CD4-positive, CD25-positive, alpha-beta regulatory T cell (primary cell): ENCODE data around the gene SDHA. TPM values are rescaled to one million over a fixed set of nuclear protein-coding genes. Genes with fewer than 3 reads are reported as not detected.

Source experiments
- ATAC-seq, 2 donors: fragments of 150-1000 bp; cut with Tn5 transposase; one replicate each; pipeline ENCODE4 v1.10.0; 2021; ENCODE audit warnings: low read depth in 2 of 2, moderate number of reproducible peaks in 2 of 2, moderate library complexity in 1 of 2
- DNase-seq, 3 donors: peaks; one replicate each; pipeline versions ENCODE4 v3.0.0 to v3.0.0-alpha.2; 2012 to 2022; ENCODE audit warnings: mixed read lengths in 1 of 3
- H3K27ac ChIP-seq: one replicate; pipeline ENCODE4 v1.7.0; 2013; ENCODE audit warnings: mild to moderate bottlenecking, low read length; ENCODE audit not compliant: insufficient read depth, poor library complexity, severe bottlenecking
- H3K27me3 ChIP-seq: one replicate; pipeline ENCODE4 v1.7.0; 2013; ENCODE audit warnings: low read length; ENCODE audit not compliant: control insufficient read depth, insufficient read depth
- H3K36me3 ChIP-seq: one replicate; pipeline ENCODE4 v1.7.0; 2013; ENCODE audit warnings: mild to moderate bottlenecking, low read length, moderate library complexity; ENCODE audit not compliant: control insufficient read depth, insufficient read depth
- H3K4me1 ChIP-seq: 2 replicates; pipeline ENCODE4 v1.7.0; 2013; ENCODE audit warnings: mild to moderate bottlenecking, low read length; ENCODE audit not compliant: insufficient read depth, control insufficient read depth, poor library complexity, severe bottlenecking
- H3K4me3 ChIP-seq: one replicate; pipeline ENCODE4 v1.7.0; 2013; ENCODE audit warnings: low read depth, mild to moderate bottlenecking, low read length, moderate library complexity
- H3K9me3 ChIP-seq, 2 experiments: 1 replicate in 1 of 2; 2 replicates in 1 of 2; pipeline ENCODE4 v1.7.0; 2013; ENCODE audit warnings: low read length in 2 of 2, mild to moderate bottlenecking in 1 of 2, moderate library complexity in 1 of 2; ENCODE audit not compliant: control insufficient read depth in 2 of 2
- H3K27ac Mint-ChIP-seq, 3 donors: one replicate each; pipeline ENCODE4 v1.8.0; 2020 to 2022; ENCODE audit warnings: mild to moderate bottlenecking in 3 of 3, mixed read lengths in 3 of 3, moderate library complexity in 2 of 3
- H3K27me3 Mint-ChIP-seq: one replicate; pipeline ENCODE4 v1.8.0; 2022; ENCODE audit warnings: mild to moderate bottlenecking, mixed read lengths
- H3K36me3 Mint-ChIP-seq: one replicate; pipeline ENCODE4 v1.8.0; 2020; ENCODE audit warnings: mixed read lengths
- H3K4me1 Mint-ChIP-seq, 4 donors: one replicate each; pipeline ENCODE4 v1.8.0; 2020 to 2022; ENCODE audit warnings: mixed read lengths in 4 of 4, mild to moderate bottlenecking in 1 of 4
- H3K4me3 Mint-ChIP-seq, 4 donors: one replicate each; pipeline ENCODE4 v1.8.0; 2020 to 2022; ENCODE audit warnings: mild to moderate bottlenecking in 4 of 4, mixed read lengths in 4 of 4, moderate library complexity in 3 of 4
- H3K9me3 Mint-ChIP-seq, 7 donors: one replicate each; pipeline ENCODE4 v1.8.0; 2020 to 2022; ENCODE audit warnings: mixed read lengths in 7 of 7, mild to moderate bottlenecking in 3 of 7, moderate library complexity in 2 of 7
- polyA plus RNA-seq, 4 donors: library from polyadenylated mRNA; unstranded; fragments of 300-500 nt; fragmentation: Illumina TruSeq; gene quantifications; one replicate each; pipeline ENCODE4 v1.2.3, GENCODE V29; 2021
- total RNA-seq: library from RNA; stranded (reverse); gene quantifications from one replicate; pipeline ENCODE4 v1.2.3, GENCODE V29; 2022

The SDHA gene
- total and polyA plus RNA-seq, 5 donors from 2014 or later, result 211 to 290 (median 235) TPM

DNA sequence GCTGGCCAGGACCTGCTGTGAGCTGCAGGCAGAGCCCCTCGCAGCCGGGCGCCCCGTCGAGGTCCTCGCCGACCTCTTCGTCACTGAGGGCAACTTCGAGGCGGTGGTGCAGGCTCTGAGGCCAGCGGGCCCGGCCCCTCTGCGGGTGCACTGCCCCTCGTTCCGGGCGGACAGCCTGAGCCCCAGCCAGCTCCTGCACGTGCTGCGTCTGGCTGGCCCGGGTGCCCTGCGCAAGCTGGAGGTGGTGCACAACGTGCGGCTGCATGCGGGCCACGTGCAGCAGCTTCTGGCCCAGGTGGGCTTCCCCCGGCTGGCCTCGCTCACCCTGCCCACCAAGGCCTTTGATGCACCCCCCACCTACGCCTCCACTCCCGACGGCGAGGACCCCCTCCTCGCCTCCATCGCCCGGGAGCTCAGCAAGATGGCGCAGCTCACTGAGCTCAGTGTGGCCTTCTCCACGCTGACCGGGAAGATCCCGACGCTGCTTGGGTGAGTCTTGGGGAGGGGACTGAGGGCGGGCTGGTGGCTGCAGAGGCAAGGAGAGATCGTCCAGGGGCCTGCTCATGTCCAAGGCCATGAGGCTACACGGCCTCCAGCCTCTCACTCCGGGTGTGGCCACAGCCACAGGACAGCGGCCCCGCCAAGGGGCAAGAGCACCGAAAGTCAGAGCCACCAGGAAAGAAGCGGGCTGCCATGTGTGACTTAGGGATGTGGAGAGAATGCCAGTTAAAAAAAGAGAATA lies 26.0 kb upstream of the SDHA start:
- H3K27ac ChIP-seq, result no peak overlapping the region
- no peak for ATAC-seq
- peaks cover 9% of the 10 kb centered on the region for H3K4me1 ChIP-seq
- no peaks in the 10 kb centered on the region for H3K27me3 Mint-ChIP-seq
- no peak overlapping the region for H3K4me3 Mint-ChIP-seq
- no peaks in the 10 kb centered on the region for H3K9me3 ChIP-seq
- H3K27ac Mint-ChIP-seq, result no peak overlapping the region
- H3K36me3 ChIP-seq, result no peaks in the 10 kb centered on the region
- no peak overlapping the region for H3K4me3 ChIP-seq
- no peaks in the 10 kb centered on the region for H3K9me3 Mint-ChIP-seq
- peaks cover 0 to 8% (median 5%) of the 10 kb centered on the region in 4 donors for H3K4me1 Mint-ChIP-seq
- no peaks in the 10 kb centered on the region for H3K27me3 ChIP-seq
- DNase-seq, result no peak
- no peaks in the 10 kb centered on the region for H3K36me3 Mint-ChIP-seq

DNA sequence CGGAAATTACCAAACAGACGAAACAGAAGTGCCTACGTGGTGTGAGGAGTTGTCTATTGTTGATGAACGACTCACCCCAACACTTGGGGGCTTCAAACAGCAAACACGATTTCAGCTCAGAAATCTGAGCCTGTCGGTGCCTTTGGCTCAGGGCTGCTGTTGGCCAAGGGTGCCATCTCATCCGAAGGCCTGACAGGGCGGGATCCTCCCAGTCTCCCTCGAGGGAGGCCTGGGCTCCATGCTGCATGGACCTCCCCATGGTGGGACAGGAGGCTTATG lies 25.5 kb upstream of the SDHA start:
- no peaks in the 10 kb centered on the region for H3K27me3 ChIP-seq
- peaks cover 9% of the 10 kb centered on the region for H3K4me1 ChIP-seq
- H3K4me3 Mint-ChIP-seq, result no peak overlapping the region
- no peak overlapping the region for H3K27ac ChIP-seq
- H3K36me3 ChIP-seq, result no peaks in the 10 kb centered on the region
- H3K9me3 Mint-ChIP-seq, result no peaks in the 10 kb centered on the region
- peaks cover 0 to 8% (median 5%) of the 10 kb centered on the region in 4 donors for H3K4me1 Mint-ChIP-seq
- no peak overlapping the region for H3K4me3 ChIP-seq
- no peaks in the 10 kb centered on the region for H3K9me3 ChIP-seq
- ATAC-seq (no peak), DNase-seq (no peak)
- no peaks in the 10 kb centered on the region for H3K27me3 Mint-ChIP-seq
- no peaks in the 10 kb centered on the region for H3K36me3 Mint-ChIP-seq
- no peak overlapping the region for H3K27ac Mint-ChIP-seq

DNA sequence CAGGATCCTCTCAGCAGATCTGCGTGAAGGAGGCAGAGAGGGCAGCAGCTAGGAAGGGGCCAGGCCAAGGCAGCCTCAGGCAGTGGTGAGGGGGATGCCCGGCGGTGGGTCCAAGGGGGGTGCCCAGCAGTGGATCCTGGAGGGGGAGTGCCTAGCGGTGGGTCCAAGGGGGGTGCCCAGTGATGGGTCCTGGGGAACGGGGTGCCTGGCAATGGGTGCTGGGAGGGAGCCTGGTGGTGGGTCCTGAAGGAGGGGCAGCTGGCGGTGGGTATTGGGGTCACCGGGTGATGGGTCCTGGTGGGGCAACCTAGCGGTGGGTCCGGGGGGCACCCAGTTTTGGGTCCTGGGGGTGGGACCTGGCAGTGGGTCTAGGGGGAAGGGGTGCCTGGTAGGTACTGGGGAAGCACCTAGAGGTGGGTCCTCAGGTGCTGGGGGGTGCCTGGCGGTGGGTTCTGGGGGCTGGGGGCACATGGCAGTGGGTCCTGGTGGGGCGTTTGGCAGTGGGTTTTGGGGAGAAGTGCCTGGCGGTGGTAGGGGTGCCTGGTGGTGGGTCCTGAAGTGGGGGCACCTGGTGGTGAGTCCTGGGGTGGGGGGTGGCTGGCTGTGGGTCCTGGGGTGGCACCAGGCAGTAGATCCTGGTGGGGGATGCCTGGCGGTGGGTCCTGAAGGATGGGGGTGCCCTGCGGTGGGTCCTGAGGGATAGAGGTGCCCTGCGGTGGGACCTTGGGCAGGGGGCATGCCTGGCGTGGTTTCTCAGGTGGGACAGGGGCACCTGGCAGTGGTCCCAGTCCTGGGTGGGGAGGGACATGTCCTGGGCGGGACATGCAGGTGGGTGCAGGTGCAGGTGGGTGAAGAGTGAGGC lies 24.9 kb upstream of the SDHA start:
- Histone ChIP-seq H3K27me3 (no peaks in the 10 kb centered on the region), H3K4me3 (no peak overlapping the region), H3K9me3 (no peaks in the 10 kb centered on the region), H3K27ac (no peak overlapping the region), H3K4me1 (peaks cover 7% of the 10 kb centered on the region), H3K36me3 (no peaks in the 10 kb centered on the region)
- peaks cover 0 to 8% (median 5%) of the 10 kb centered on the region in 4 donors for H3K4me1 Mint-ChIP-seq
- H3K27me3 Mint-ChIP-seq, result no peaks in the 10 kb centered on the region
- no peaks in the 10 kb centered on the region for H3K36me3 Mint-ChIP-seq
- no peak overlapping the region for H3K4me3 Mint-ChIP-seq
- no peak for DNase-seq
- no peaks in the 10 kb centered on the region for H3K9me3 Mint-ChIP-seq
- no peak for ATAC-seq
- H3K27ac Mint-ChIP-seq, result no peak overlapping the region

DNA sequence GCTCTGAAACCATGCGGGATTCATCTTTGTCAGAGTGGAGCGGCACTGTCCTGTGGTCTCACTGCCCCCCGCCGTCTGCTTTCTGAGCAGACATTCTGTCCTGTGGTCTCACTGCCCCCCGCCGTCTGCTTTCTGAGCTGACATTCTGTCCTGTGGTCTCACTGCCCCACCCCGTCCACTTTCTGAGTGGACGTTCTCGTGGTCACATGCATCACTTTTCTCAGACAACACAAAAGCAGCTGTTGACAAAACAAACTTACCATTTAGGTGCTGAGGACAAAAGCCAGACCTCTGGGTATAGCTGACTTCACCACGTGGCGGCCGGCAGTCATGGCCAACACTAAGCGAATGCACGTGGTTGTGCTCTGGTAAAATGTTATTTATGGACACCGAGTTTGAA lies 24.0 kb upstream of the SDHA start:
- H3K36me3 Mint-ChIP-seq, result no peaks in the 10 kb centered on the region
- Histone ChIP-seq H3K27ac (no peak overlapping the region), H3K36me3 (no peaks in the 10 kb centered on the region), H3K27me3 (no peaks in the 10 kb centered on the region), H3K4me1 (no peaks in the 10 kb centered on the region), H3K4me3 (no peak overlapping the region), H3K9me3 (no peaks in the 10 kb centered on the region)
- H3K4me1 Mint-ChIP-seq, result no peaks in the 10 kb centered on the region
- no peak for ATAC-seq
- H3K27me3 Mint-ChIP-seq, result no peaks in the 10 kb centered on the region
- DNase-seq, result no peak
- H3K4me3 Mint-ChIP-seq, result no peak overlapping the region
- H3K27ac Mint-ChIP-seq, result no peak overlapping the region
- no peaks in the 10 kb centered on the region for H3K9me3 Mint-ChIP-seq

DNA sequence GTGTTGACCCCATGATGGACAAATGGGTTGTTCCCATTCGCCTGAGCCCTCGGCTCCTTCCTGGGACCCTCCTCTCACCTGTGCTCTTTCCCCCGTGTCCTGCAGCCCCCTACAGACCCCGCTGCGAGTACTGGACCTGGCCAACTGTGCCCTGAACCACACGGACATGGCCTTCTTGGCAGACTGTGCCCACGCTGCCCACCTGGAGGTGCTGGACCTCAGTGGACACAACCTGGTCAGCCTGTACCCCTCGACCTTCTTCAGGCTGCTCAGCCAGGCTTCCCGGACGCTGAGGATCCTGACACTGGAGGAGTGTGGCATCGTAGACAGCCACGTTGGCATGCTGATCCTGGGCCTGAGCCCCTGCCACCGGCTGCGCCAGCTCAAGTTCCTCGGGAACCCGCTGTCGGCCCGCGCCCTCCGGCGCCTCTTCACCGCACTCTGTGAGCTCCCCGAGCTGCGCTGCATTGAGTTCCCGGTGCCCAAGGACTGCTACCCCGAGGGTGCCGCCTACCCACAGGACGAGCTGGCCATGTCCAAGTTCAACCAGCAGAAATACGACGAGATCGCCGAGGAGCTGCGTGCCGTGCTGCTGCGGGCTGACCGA lies 23.4 kb upstream of the SDHA start:
- H3K27ac ChIP-seq, result no peak overlapping the region
- no peaks in the 10 kb centered on the region for H3K27me3 Mint-ChIP-seq
- no peak overlapping the region for H3K4me3 ChIP-seq
- H3K4me1 Mint-ChIP-seq, result no peaks in the 10 kb centered on the region
- H3K4me1 ChIP-seq, result no peaks in the 10 kb centered on the region
- DNase-seq (no peak), ATAC-seq (no peak)
- H3K36me3 ChIP-seq, result no peaks in the 10 kb centered on the region
- no peaks in the 10 kb centered on the region for H3K27me3 ChIP-seq
- H3K4me3 Mint-ChIP-seq, result no peak overlapping the region
- no peak overlapping the region for H3K27ac Mint-ChIP-seq
- H3K9me3 Mint-ChIP-seq, result no peaks in the 10 kb centered on the region
- no peaks in the 10 kb centered on the region for H3K36me3 Mint-ChIP-seq
- no peaks in the 10 kb centered on the region for H3K9me3 ChIP-seq

DNA sequence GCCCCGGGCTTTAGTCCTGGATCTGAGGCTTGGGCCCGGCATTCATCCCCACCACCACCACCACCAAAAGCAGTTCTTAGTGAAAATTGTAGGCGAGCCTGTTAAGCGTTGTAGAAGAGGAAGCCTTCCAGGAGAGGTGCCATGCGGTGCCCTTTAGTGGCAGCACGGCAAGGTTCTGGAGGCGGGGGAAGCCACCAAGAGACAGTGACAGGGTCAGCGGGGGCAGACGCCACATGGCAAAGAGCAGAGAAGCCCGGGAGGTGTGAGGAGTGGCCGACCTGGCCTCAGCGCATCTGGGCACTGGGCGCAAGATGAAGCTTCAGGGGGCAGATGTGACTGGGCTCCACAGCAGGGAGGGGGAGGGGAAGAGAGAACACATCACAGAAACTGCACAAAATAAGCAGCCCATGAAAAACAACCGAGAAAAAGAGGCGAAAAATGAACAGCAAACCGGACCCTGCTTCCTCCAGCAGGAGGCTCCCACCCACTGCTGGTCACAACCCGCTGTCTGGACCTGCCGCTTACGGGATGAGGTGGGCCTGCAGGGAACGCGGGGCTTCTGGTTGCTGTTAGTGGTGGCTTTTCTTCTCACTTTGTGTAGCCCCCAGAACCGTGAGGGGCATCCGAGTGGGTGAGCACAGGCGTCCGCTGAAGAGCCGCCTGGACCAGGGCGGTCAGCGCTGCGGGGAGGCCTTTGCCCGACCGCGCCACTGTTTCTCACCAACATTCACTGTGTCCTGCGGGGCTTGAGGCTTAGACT lies 22.5 kb upstream of the SDHA start:
- no peaks in the 10 kb centered on the region for H3K4me1 ChIP-seq
- Mint-ChIP-seq H3K4me1 (no peaks in the 10 kb centered on the region), H3K9me3 (no peaks in the 10 kb centered on the region), H3K27ac (no peak overlapping the region), H3K4me3 (no peak overlapping the region), H3K36me3 (no peaks in the 10 kb centered on the region), H3K27me3 (no peaks in the 10 kb centered on the region)
- no peak overlapping the region for H3K4me3 ChIP-seq
- H3K27ac ChIP-seq, result no peak overlapping the region
- DNase-seq (no peak), ATAC-seq (no peak)
- H3K27me3 ChIP-seq, result no peaks in the 10 kb centered on the region
- no peaks in the 10 kb centered on the region for H3K36me3 ChIP-seq
- no peaks in the 10 kb centered on the region for H3K9me3 ChIP-seq

DNA sequence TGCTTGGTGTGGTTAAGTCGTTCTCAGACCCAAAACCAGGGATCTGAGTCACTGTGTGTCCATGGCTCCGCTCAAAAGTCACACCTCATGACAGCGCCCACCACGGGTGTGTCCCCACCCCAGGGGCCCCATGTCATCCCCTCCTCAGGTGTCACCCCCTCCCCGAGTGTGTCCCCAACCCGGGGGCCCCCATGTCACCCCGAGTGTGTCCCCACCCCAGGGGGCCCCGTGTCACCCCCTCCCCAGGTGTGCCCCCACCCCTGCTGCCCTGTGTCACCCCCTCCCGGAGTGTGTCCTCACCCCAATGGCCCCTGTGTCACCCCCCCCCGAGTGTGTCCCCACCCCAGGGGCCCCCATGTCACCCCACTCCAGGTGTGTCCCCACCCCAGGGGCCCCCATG lies 21.8 kb upstream of the SDHA start:
- DNase-seq (no peak), ATAC-seq (no peak)
- Mint-ChIP-seq H3K27ac (no peak overlapping the region), H3K36me3 (no peaks in the 10 kb centered on the region), H3K4me3 (no peak overlapping the region), H3K9me3 (no peaks in the 10 kb centered on the region), H3K27me3 (no peaks in the 10 kb centered on the region), H3K4me1 (peaks cover 0 to 3% (median 1%) of the 10 kb centered on the region in 4 donors)
- no peaks in the 10 kb centered on the region for H3K27me3 ChIP-seq
- no peak overlapping the region for H3K4me3 ChIP-seq
- H3K36me3 ChIP-seq, result no peaks in the 10 kb centered on the region
- H3K27ac ChIP-seq, result no peak overlapping the region
- no peaks in the 10 kb centered on the region for H3K9me3 ChIP-seq
- H3K4me1 ChIP-seq, result no peaks in the 10 kb centered on the region
